GM12874 (cell line): Measurements from ENCODE around the gene C3.

Experiments
- CTCF ChIP-seq: IDR thresholded peaks from 2 replicates; pipeline ENCODE4 v1.5.1; 2011; ENCODE audit warnings: low read depth, mild to moderate bottlenecking, control low read depth, low read length, moderate library complexity; ENCODE audit not compliant: insufficient read depth

The C3 gene

GRCh38 chr19:6718741-6719539 is 1.5 kb downstream of the C3 start:
- TF ChIP-seq CTCF = no peak

- TF ChIP-seq CTCF = no peak
Observed at GRCh38 chr19:6718111-6718740, 2.2 kb downstream of the C3 start.

GRCh38 chr19:6717441-6717971 is 2.9 kb downstream of the C3 start:
- no peak for TF ChIP-seq CTCF

- peak; percentile 31; the same call in 1 of the 2 replicates for TF ChIP-seq CTCF
Observed at GRCh38 chr19:6717036-6717435, 3.4 kb downstream of the C3 start.

GRCh38 chr19:6716610-6716970 is 3.9 kb downstream of the C3 start:
- no peak for TF ChIP-seq CTCF

GRCh38 chr19:6714749-6715555 is 5.5 kb downstream of the C3 start:
- no peak for TF ChIP-seq CTCF
